PC-9 (cell line): Measurements from ENCODE around the gene MRPS23. TPM values are rescaled to one million over a fixed set of nuclear protein-coding genes. Genes with fewer than 3 reads are reported as not detected.

Source experiments
- BruUV-seq: library from RNA; stranded (reverse); fragments of 400-500 nt; replicated peaks from 2 replicates; lab custom pipeline; 2021; lab: Mats Ljungman, UMichigan
- CTCF ChIA-PET: fragments of 300-600 bp; sonication (Branson Sonifier 250); formaldehyde crosslinking; loops from one replicate; lab custom pipeline; 2022; ENCODE audit warnings: antibody characterized with exemption; lab: Charles Lee
- POLR2A ChIA-PET: fragments of 300-600 bp; sonication (Branson Sonifier 250); formaldehyde crosslinking; loops from one replicate; lab custom pipeline; 2022; ENCODE audit warnings: antibody characterized with exemption; ENCODE audit not compliant: unreplicated experiment; lab: Charles Lee
- DNase-seq, 2 experiments: peaks; one replicate each; pipeline versions ENCODE4 v3.0.0 to v3.0.0-alpha.2; 2015 to 2022; ENCODE audit warnings: mixed read lengths in 1 of 2
- H2AFZ ChIP-seq: fragments of 200-600 bp; sonication (generic); 2 replicates; pipeline ENCODE4 v1.8.1; 2017; ENCODE audit warnings: antibody characterized with exemption
- H3F3A ChIP-seq: fragments of 200-600 bp; sonication (generic); 2 replicates; pipeline ENCODE4 v1.8.1; 2017; ENCODE audit warnings: antibody characterized with exemption, mild to moderate bottlenecking, low read depth; ENCODE audit not compliant: insufficient read depth
- H3K27ac ChIP-seq: fragments of 200-600 bp; sonication (generic); 2 replicates; pipeline ENCODE4 v1.6.1; 2016; ENCODE audit warnings: mixed run types
- H3K27me3 ChIP-seq: fragments of 200-600 bp; sonication (generic); 2 replicates; pipeline ENCODE4 v1.6.1; 2016; ENCODE audit warnings: low read depth, mixed run types; ENCODE audit not compliant: insufficient read depth
- H3K36me3 ChIP-seq: fragments of 200-600 bp; sonication (generic); 2 replicates; pipeline ENCODE4 v1.6.1; 2016; ENCODE audit warnings: low read depth, mixed run types
- H3K4me1 ChIP-seq: fragments of 200-600 bp; sonication (generic); replicated peaks from 2 replicates; pipeline ENCODE4 v1.6.1; 2016; ENCODE audit warnings: mixed run types; ENCODE audit not compliant: insufficient read depth
- H3K4me2 ChIP-seq: fragments of 200-600 bp; sonication (generic); 2 replicates; pipeline ENCODE4 v1.6.1; 2017; ENCODE audit warnings: mixed run types
- H3K4me3 ChIP-seq: fragments of 200-600 bp; sonication (generic); 2 replicates; pipeline ENCODE4 v1.6.1; 2016; ENCODE audit warnings: mixed run types
- H3K79me2 ChIP-seq: fragments of 200-600 bp; sonication (generic); 2 replicates; pipeline ENCODE4 v1.6.1; 2017; ENCODE audit warnings: low read depth, mixed run types
- H3K9me2 ChIP-seq: fragments of 200-600 bp; sonication (generic); 2 replicates; pipeline ENCODE4 v1.8.1; 2017; ENCODE audit warnings: mild to moderate bottlenecking; ENCODE audit not compliant: insufficient read depth
- H3K9me3 ChIP-seq: fragments of 200-600 bp; sonication (generic); 2 replicates; pipeline ENCODE4 v1.8.1; 2016; ENCODE audit warnings: low read depth; ENCODE audit not compliant: insufficient read depth
- H4K20me1 ChIP-seq: fragments of 200-600 bp; sonication (generic); 2 replicates; pipeline ENCODE4 v1.8.1; 2017; ENCODE audit not compliant: insufficient read depth
- EZH2 ChIP-seq: fragments of 200-600 bp; sonication (generic); IDR thresholded peaks from 2 replicates; pipeline ENCODE4 v1.8.0; 2017; ENCODE audit warnings: antibody characterized with exemption, low read depth
- intact Hi-C: fragments of 100-400 bp; cut with micrococcal nuclease; formaldehyde crosslinking; loops from one replicate; pipeline ENCODE4 v1.10.0; 2022; ENCODE audit not compliant: unreplicated experiment
- total RNA-seq: library from RNA; stranded (reverse); gene quantifications from 2 replicates; pipeline ENCODE4 v1.2.3, GENCODE V29; 2021
- TF ChIP-seq, protein P1 (sequence below): fragments of 200-600 bp; sonication (generic); conservative IDR thresholded peaks from 2 replicates; pipeline ENCODE4 v1.6.1; 2017; ENCODE audit warnings: mixed run types, antibody characterized with exemption, mild to moderate bottlenecking, moderate library complexity

The MRPS23 gene
- total RNA-seq, 1 experiment from 2014 or later, result 49.7 TPM

DNA sequence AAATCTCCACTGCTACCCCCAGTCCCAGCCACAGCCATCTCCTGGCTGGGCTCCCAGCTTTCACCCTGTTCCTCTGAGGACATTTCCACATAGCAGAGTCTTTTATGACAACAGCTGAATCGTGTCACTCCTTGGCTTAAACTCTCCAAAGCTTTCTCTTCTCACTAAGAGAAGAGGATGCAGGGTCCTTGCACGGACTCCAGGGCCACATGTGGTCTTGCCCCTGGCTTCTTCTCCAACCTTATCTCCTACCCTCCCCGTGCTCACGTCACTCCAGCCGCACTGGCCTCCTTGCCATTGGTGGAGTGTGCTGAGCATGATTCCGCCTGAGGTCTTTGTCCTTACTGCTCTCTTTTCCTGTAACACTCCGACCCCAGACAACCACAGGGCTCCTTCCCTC, 64.8 kb downstream of the MRPS23 start:
- Histone ChIP-seq H3K9me2 (no peaks in the 10 kb centered on the region), H3K36me3 (no peaks in the 10 kb centered on the region), H3K4me3 (no peak overlapping the region), H3K27ac (no peak overlapping the region), H3K4me1 (no peaks in the 10 kb centered on the region), H3K9me3 (no peaks in the 10 kb centered on the region), H3K27me3 (peaks cover 99% of the 10 kb centered on the region), H3K79me2 (no peaks in the 10 kb centered on the region), H4K20me1 (no peaks in the 10 kb centered on the region), H2AFZ (no peak overlapping the region), H3F3A (no peaks in the 10 kb centered on the region), H3K4me2 (no peak overlapping the region)
- ChIA-PET POLR2A (no interaction called here), CTCF (interaction anchor here (0.9 kb wide), 1 partner anchor 48 kb away, joined by 3 read pairs; no protein-coding TSS in a partner anchor)
- intact Hi-C loops, result no loop called here
- TF ChIP-seq EZH2, result no peak
- TF ChIP-seq, protein P1, sequence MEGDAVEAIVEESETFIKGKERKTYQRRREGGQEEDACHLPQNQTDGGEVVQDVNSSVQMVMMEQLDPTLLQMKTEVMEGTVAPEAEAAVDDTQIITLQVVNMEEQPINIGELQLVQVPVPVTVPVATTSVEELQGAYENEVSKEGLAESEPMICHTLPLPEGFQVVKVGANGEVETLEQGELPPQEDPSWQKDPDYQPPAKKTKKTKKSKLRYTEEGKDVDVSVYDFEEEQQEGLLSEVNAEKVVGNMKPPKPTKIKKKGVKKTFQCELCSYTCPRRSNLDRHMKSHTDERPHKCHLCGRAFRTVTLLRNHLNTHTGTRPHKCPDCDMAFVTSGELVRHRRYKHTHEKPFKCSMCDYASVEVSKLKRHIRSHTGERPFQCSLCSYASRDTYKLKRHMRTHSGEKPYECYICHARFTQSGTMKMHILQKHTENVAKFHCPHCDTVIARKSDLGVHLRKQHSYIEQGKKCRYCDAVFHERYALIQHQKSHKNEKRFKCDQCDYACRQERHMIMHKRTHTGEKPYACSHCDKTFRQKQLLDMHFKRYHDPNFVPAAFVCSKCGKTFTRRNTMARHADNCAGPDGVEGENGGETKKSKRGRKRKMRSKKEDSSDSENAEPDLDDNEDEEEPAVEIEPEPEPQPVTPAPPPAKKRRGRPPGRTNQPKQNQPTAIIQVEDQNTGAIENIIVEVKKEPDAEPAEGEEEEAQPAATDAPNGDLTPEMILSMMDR, result no peak
- no peak for DNase-seq
- no TSS peak for BruUV-seq

Other genes with a start within 250 kb of the MRPS23 start
- gene CCDC182, start 104.7 kb downstream of the MRPS23 start, total RNA-seq, result not detected in 2 replicates
- gene CUEDC1, start 105.4 kb upstream of the MRPS23 start, total RNA-seq, result 60.7 and 61.4 TPM in 2 replicates
- gene VEZF1, start 138.2 kb upstream of the MRPS23 start, total RNA-seq, result 29.9 and 50.9 TPM in 2 replicates
- 210 and 278 TPM in 2 replicates for gene SRSF1, start 157.2 kb upstream of the MRPS23 start, total RNA-seq
- gene DYNLL2, start 233.4 kb upstream of the MRPS23 start, total RNA-seq, result 29.3 and 36.2 TPM in 2 replicates